ENCODE data around the gene NR6A1. TPM values are rescaled to one million over a fixed set of nuclear protein-coding genes. Genes with fewer than 3 reads are reported as not detected.
"Not testable (repeated sequence)": the region's sequence is repeated elsewhere in the genome, so short reads cannot be mapped to it uniquely, and the experiment has no call there.

Gene NR6A1
- total RNA-seq, 1 experiment from 2014 or later: 0.91 TPM

DNA sequence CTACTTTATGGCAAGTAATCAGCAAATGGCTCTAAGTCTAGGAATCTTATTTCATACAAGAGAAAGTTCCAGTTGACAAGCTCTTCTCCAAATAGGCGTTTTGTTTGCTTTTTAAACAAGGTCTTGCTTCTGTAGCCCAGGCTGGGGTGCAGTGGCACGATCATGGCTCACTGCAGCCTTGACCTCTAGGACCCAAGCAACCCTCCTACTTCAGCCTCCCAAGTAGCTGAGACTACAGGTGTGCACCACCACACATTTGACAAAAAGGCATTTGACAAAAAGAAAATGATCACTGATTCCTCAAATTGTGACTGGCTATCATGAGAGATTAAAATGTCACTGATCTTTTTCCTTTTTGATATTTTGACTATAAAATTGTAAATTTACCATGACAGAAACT is 31.8 kb downstream of the NR6A1 start:
- H3K27me3 Mint-ChIP-seq (ENCODE audit: insufficient read depth, unreplicated experiment): no peaks in the 10 kb centered on the region
- DNase-seq (ENCODE audit: unreplicated experiment): no peak
- TF ChIP-seq, protein P1, sequence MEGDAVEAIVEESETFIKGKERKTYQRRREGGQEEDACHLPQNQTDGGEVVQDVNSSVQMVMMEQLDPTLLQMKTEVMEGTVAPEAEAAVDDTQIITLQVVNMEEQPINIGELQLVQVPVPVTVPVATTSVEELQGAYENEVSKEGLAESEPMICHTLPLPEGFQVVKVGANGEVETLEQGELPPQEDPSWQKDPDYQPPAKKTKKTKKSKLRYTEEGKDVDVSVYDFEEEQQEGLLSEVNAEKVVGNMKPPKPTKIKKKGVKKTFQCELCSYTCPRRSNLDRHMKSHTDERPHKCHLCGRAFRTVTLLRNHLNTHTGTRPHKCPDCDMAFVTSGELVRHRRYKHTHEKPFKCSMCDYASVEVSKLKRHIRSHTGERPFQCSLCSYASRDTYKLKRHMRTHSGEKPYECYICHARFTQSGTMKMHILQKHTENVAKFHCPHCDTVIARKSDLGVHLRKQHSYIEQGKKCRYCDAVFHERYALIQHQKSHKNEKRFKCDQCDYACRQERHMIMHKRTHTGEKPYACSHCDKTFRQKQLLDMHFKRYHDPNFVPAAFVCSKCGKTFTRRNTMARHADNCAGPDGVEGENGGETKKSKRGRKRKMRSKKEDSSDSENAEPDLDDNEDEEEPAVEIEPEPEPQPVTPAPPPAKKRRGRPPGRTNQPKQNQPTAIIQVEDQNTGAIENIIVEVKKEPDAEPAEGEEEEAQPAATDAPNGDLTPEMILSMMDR (IDR thresholded peaks at IDR 0.05; ENCODE audit: unreplicated experiment): no peak
- intact Hi-C loops (cut with micrococcal nuclease): no loop called here
- no peaks in the 10 kb centered on the region for H3K36me3 Mint-ChIP-seq (ENCODE audit: insufficient read depth, unreplicated experiment)
- H3K4me3 Mint-ChIP-seq (ENCODE audit: unreplicated experiment): no peak overlapping the region
- POLR2A ChIA-PET: no interaction called here
- no peak overlapping the region for H3K27ac Mint-ChIP-seq (ENCODE audit: low read depth, unreplicated experiment)
- CTCF ChIA-PET: interaction anchor here (0.7 kb wide), 1 partner anchor 164 kb away, joined by 3 read pairs; no protein-coding TSS in a partner anchor
- no TSS peak for BruUV-seq (replicated peaks)
- peaks cover 10% of the 10 kb centered on the region for H3K4me1 Mint-ChIP-seq (ENCODE audit: insufficient read depth, unreplicated experiment)
- H3K9me3 Mint-ChIP-seq (ENCODE audit: unreplicated experiment): no peaks in the 10 kb centered on the region

DNA sequence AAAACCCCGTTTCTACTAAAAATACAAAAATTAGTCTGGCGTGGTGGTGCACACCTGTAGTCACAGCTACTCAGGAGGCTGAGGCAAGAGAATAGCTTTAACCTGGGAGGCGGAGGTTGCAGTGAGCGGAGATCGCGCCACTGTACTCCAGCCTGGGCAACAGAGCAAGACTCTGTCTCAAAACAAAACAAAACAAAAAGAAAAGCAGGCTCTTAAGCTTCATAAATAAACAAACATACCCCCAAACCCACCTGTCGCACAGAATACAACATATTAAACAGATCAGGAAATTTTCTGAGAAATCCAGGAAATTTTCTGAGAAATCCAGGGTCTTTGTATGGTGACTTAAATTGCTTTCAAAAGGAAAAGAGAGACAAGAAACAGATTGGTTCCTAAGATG is 33.0 kb downstream of the NR6A1 start:
- H3K27ac Mint-ChIP-seq (ENCODE audit: low read depth, unreplicated experiment); H3K27me3 Mint-ChIP-seq (ENCODE audit: insufficient read depth, unreplicated experiment); intact Hi-C loops (cut with micrococcal nuclease); DNase-seq (ENCODE audit: unreplicated experiment); BruUV-seq (replicated peaks); H3K4me3 Mint-ChIP-seq (ENCODE audit: unreplicated experiment); H3K36me3 Mint-ChIP-seq (ENCODE audit: insufficient read depth, unreplicated experiment); H3K9me3 Mint-ChIP-seq (ENCODE audit: unreplicated experiment): not testable (repeated sequence)
- POLR2A ChIA-PET: interaction anchor here (0.7 to 1.0 kb wide), 3 partner anchors 20 to 124 kb away, joined by 3 to 4 read pairs (median 3); no protein-coding TSS in a partner anchor
- CTCF ChIA-PET: interaction anchor here (0.7 to 1.4 kb wide), 3 partner anchors 10 to 114 kb away, joined by 3 to 4 read pairs (median 4); no protein-coding TSS in a partner anchor
- peaks cover 17% of the 10 kb centered on the region for H3K4me1 Mint-ChIP-seq (ENCODE audit: insufficient read depth, unreplicated experiment)

DNA sequence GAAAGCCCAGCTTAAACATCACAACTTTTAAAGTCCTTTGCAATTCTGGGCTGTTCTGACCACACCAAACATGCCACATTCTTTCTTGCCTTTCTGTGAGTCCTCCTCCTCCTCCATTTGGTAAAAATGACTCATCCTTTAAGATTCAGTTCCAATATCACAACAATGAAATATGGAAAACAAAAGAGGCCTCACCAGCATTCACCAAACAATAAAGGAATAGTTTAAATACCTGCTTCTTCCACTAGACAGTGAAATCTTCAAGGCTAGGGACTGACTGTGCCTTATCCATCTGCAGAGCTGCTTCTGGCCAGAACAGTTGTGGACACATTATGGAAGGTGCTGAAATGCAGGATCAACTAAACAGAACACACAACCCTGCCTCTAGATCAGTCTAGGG is 36.0 kb downstream of the NR6A1 start:
- ChIA-PET POLR2A (interaction anchor here (0.7 to 1.2 kb wide), 5 partner anchors 8 to 197 kb away, joined by 3 to 5 read pairs (median 4); no protein-coding TSS in a partner anchor), CTCF (interaction anchor here (0.6 to 2.1 kb wide), 7 partner anchors 8 to 118 kb away, joined by 3 to 11 read pairs (median 4); no protein-coding TSS in a partner anchor)
- DNase-seq (ENCODE audit: unreplicated experiment): peak; percentile 48
- TF ChIP-seq, protein P1 (IDR thresholded peaks at IDR 0.05; ENCODE audit: unreplicated experiment): no peak
- peak overlapping the region; percentile 21 for H3K4me3 Mint-ChIP-seq (ENCODE audit: unreplicated experiment)
- H3K4me1 Mint-ChIP-seq (ENCODE audit: insufficient read depth, unreplicated experiment): peaks cover 17% of the 10 kb centered on the region
- H3K27me3 Mint-ChIP-seq (ENCODE audit: insufficient read depth, unreplicated experiment): no peaks in the 10 kb centered on the region
- intact Hi-C loops (cut with micrococcal nuclease): no loop called here
- no TSS peak for BruUV-seq (replicated peaks)
- H3K36me3 Mint-ChIP-seq (ENCODE audit: insufficient read depth, unreplicated experiment): no peaks in the 10 kb centered on the region
- H3K9me3 Mint-ChIP-seq (ENCODE audit: unreplicated experiment): no peaks in the 10 kb centered on the region
- H3K27ac Mint-ChIP-seq (ENCODE audit: low read depth, unreplicated experiment): peak overlapping the region; percentile 75

DNA sequence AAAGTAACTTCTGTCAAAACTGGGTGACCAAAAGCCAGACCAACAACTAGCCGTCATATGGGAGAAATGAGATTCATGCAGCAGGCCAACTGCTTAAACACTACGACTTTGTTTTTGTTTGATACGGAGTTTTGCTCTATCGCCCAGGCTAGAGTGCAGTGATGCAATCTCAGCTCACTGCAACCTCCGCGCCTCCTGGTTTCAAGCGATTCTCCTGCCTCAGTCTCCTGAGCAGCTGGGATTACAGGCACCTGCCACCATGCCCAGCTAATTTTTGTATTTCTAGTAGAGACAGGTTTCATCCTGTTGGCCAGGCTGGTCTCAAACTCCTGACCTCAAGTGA is 36.4 kb downstream of the NR6A1 start:
- BruUV-seq (replicated peaks); H3K36me3 Mint-ChIP-seq (ENCODE audit: insufficient read depth, unreplicated experiment); H3K9me3 Mint-ChIP-seq (ENCODE audit: unreplicated experiment); DNase-seq (ENCODE audit: unreplicated experiment); H3K27me3 Mint-ChIP-seq (ENCODE audit: insufficient read depth, unreplicated experiment); intact Hi-C loops (cut with micrococcal nuclease): not testable (repeated sequence)
- peak overlapping the region; percentile 75 for H3K27ac Mint-ChIP-seq (ENCODE audit: low read depth, unreplicated experiment)
- H3K4me3 Mint-ChIP-seq (ENCODE audit: unreplicated experiment): peak overlapping the region; percentile 21
- CTCF ChIA-PET: interaction anchor here (0.7 to 2.1 kb wide), 7 partner anchors 9 to 118 kb away, joined by 3 to 11 read pairs (median 4); no protein-coding TSS in a partner anchor
- POLR2A ChIA-PET: interaction anchor here (0.7 to 1.8 kb wide), 5 partner anchors 9 to 53 kb away, joined by 3 to 8 read pairs (median 4); no protein-coding TSS in a partner anchor
- peaks cover 17% of the 10 kb centered on the region for H3K4me1 Mint-ChIP-seq (ENCODE audit: insufficient read depth, unreplicated experiment)

DNA sequence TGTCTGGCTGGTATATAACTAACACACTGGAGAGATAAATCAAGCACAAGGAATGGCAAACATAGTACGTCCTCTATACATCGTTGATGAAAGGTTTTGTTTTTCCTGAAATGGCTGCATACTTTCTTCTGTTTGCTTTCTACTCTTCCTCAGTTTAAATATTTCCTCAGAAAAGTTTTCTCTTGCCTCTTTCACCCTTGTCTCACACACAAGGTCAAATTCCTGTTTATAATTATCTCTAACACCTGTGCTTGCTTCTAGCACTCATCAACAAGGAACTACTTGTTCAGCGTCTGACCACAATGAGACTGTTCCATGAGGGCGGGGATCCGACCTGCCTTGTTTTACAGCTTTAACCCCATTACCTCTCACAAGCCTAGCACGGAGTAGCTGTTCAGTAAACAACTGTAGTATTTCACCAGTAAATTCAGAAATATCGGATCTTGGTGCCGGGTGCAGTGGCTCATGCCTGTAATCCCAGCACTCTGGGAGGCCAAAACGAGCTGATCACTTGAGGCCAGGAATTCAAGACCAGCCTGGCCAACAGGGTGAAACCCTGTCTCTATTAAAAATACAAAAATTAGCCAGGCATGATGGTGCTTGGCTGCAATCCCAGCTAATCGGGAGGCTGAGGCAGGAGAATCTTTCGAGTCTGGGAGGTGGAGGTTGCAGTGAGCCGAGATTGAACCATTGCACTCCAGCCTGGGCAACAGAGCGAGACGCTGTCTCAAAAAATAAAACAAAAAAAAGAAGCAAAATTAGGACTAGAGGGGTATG is 37.0 kb downstream of the NR6A1 start:
- Mint-ChIP-seq H3K4me1 (ENCODE audit: insufficient read depth, unreplicated experiment) (peaks cover 17% of the 10 kb centered on the region), H3K4me3 (ENCODE audit: unreplicated experiment) (peak overlapping the region; percentile 21), H3K9me3 (ENCODE audit: unreplicated experiment) (no peaks in the 10 kb centered on the region), H3K27me3 (ENCODE audit: insufficient read depth, unreplicated experiment) (no peaks in the 10 kb centered on the region), H3K36me3 (ENCODE audit: insufficient read depth, unreplicated experiment) (no peaks in the 10 kb centered on the region), H3K27ac (ENCODE audit: low read depth, unreplicated experiment) (no peak overlapping the region)
- ChIA-PET POLR2A (interaction anchor here (0.7 to 1.8 kb wide), 5 partner anchors 9 to 77 kb away, joined by 3 to 8 read pairs (median 4); no protein-coding TSS in a partner anchor), CTCF (interaction anchor here (0.6 to 2.1 kb wide), 8 partner anchors 9 to 614 kb away, joined by 3 to 11 read pairs (median 4); no protein-coding TSS in a partner anchor)
- intact Hi-C loops (cut with micrococcal nuclease): no loop called here
- DNase-seq (ENCODE audit: unreplicated experiment): no peak
- TF ChIP-seq, protein P1 (IDR thresholded peaks at IDR 0.05; ENCODE audit: unreplicated experiment): no peak
- no TSS peak for BruUV-seq (replicated peaks)
